Measurements from ENCODE around the gene RIF1. TPM values are rescaled to one million over a fixed set of nuclear protein-coding genes. Genes with fewer than 3 reads are reported as not detected.

The RIF1 gene
- total and polyA plus RNA-seq, 2 donors from 2014 or later, result 2.4 to 36.8 TPM

GRCh38 chr2:151518802-151519201, 109.1 kb downstream of the RIF1 start:
- no peak overlapping the region for H3K27ac ChIP-seq (ENCODE audit: low read depth in 2 of 2, low read length in 2 of 2)
- no peaks in the 10 kb centered on the region for H3K4me1 ChIP-seq (ENCODE audit: control insufficient read depth in 2 of 3, insufficient read depth in 2 of 3, low read depth in 1 of 3, low read length in 3 of 3)
- intact Hi-C loops (cut with DNase I), result no loop called here
- H3K4me3 ChIP-seq (ENCODE audit: low read length in 3 of 3), result no peak overlapping the region
- no peaks in the 10 kb centered on the region for H3K9me3 ChIP-seq (ENCODE audit: control insufficient read depth in 2 of 3, insufficient read depth in 1 of 3, low read length in 3 of 3)
- no peaks in the 10 kb centered on the region for H3K27me3 ChIP-seq (ENCODE audit: control insufficient read depth, insufficient read depth, low read length)
- H3K36me3 ChIP-seq (ENCODE audit: control insufficient read depth in 2 of 3, insufficient read depth in 3 of 3, low read length in 3 of 3), result no peaks in the 10 kb centered on the region
- H3K9ac ChIP-seq (ENCODE audit: low read length in 3 of 3), result no peak overlapping the region
- TF ChIP-seq CTCF (IDR thresholded peaks at IDR 0.05; ENCODE audit: borderline replicate concordance, extremely low read depth, insufficient read depth), result no peak
- DNase-seq (no peak), FAIRE-seq (no peak)

GRCh38 chr2:151520976-151521375, 111.3 kb downstream of the RIF1 start:
- no peak for FAIRE-seq
- Histone ChIP-seq H3K9me3 (ENCODE audit: control insufficient read depth in 2 of 3, insufficient read depth in 1 of 3, low read length in 3 of 3) (no peaks in the 10 kb centered on the region), H3K4me3 (ENCODE audit: low read length in 3 of 3) (no peak overlapping the region), H3K9ac (ENCODE audit: low read length in 3 of 3) (no peak overlapping the region), H3K27ac (ENCODE audit: low read depth in 2 of 2, low read length in 2 of 2) (no peak overlapping the region), H3K27me3 (ENCODE audit: control insufficient read depth, insufficient read depth, low read length) (no peaks in the 10 kb centered on the region), H3K36me3 (ENCODE audit: control insufficient read depth in 2 of 3, insufficient read depth in 3 of 3, low read length in 3 of 3) (no peaks in the 10 kb centered on the region), H3K4me1 (ENCODE audit: control insufficient read depth in 2 of 3, insufficient read depth in 2 of 3, low read depth in 1 of 3, low read length in 3 of 3) (no peaks in the 10 kb centered on the region)
- intact Hi-C loops (cut with DNase I), result no loop called here
- DNase-seq, result no peak
- no peak for TF ChIP-seq CTCF (IDR thresholded peaks at IDR 0.05; ENCODE audit: borderline replicate concordance, extremely low read depth, insufficient read depth)

GRCh38 chr2:151522556-151522955, 112.9 kb downstream of the RIF1 start:
- DNase-seq, result no peak
- no peaks in the 10 kb centered on the region for H3K36me3 ChIP-seq (ENCODE audit: control insufficient read depth in 2 of 3, insufficient read depth in 3 of 3, low read length in 3 of 3)
- no peaks in the 10 kb centered on the region for H3K9me3 ChIP-seq (ENCODE audit: control insufficient read depth in 2 of 3, insufficient read depth in 1 of 3, low read length in 3 of 3)
- FAIRE-seq, result no peak
- TF ChIP-seq CTCF (IDR thresholded peaks at IDR 0.05; ENCODE audit: borderline replicate concordance, extremely low read depth, insufficient read depth), result no peak
- H3K27me3 ChIP-seq (ENCODE audit: control insufficient read depth, insufficient read depth, low read length), result no peaks in the 10 kb centered on the region
- no peaks in the 10 kb centered on the region for H3K4me1 ChIP-seq (ENCODE audit: control insufficient read depth in 2 of 3, insufficient read depth in 2 of 3, low read depth in 1 of 3, low read length in 3 of 3)
- no peak overlapping the region for H3K27ac ChIP-seq (ENCODE audit: low read depth in 2 of 2, low read length in 2 of 2)
- H3K4me3 ChIP-seq (ENCODE audit: low read length in 3 of 3), result no peak overlapping the region
- intact Hi-C loops (cut with DNase I), result no loop called here
- no peak overlapping the region for H3K9ac ChIP-seq (ENCODE audit: low read length in 3 of 3)

- Histone ChIP-seq H3K4me3 (ENCODE audit: low read length in 3 of 3) (no peak overlapping the region), H3K27ac (ENCODE audit: low read depth in 2 of 2, low read length in 2 of 2) (no peak overlapping the region), H3K27me3 (ENCODE audit: control insufficient read depth, insufficient read depth, low read length) (no peaks in the 10 kb centered on the region), H3K4me1 (ENCODE audit: control insufficient read depth in 2 of 3, insufficient read depth in 2 of 3, low read depth in 1 of 3, low read length in 3 of 3) (no peaks in the 10 kb centered on the region), H3K36me3 (ENCODE audit: control insufficient read depth in 2 of 3, insufficient read depth in 3 of 3, low read length in 3 of 3) (no peaks in the 10 kb centered on the region), H3K9ac (ENCODE audit: low read length in 3 of 3) (no peak overlapping the region), H3K9me3 (ENCODE audit: control insufficient read depth in 2 of 3, insufficient read depth in 1 of 3, low read length in 3 of 3) (no peaks in the 10 kb centered on the region)
- no peak for FAIRE-seq
- DNase-seq, result no peak
- intact Hi-C loops (cut with DNase I), result no loop called here
- no peak for TF ChIP-seq CTCF (IDR thresholded peaks at IDR 0.05; ENCODE audit: borderline replicate concordance, extremely low read depth, insufficient read depth)
Observed at GRCh38 chr2:151523850-151524249, 114.1 kb downstream of the RIF1 start.

Data from kidney (tissue), 14 donors.